DMS114 treated with DMSO at 0.1 percent for 48 hours (cell line): ENCODE data around the gene MYH6.
"Not testable (repeated sequence)": the region's sequence is repeated elsewhere in the genome, so short reads cannot be mapped to it uniquely, and the experiment has no call there.

ENCODE experiments used
- DNase-seq: peaks from one replicate; lab custom pipeline; 2025; ENCODE audit not compliant: unreplicated experiment; lab: John Stamatoyannopoulos, UW

MYH6 gene

GRCh38 chr14:23407516-23408306, at the start of gene MYH6:
Gene MYH6 (minus strand): TSS chr14:23408273. CDS start chr14:23407223, 1,050 bp downstream.
- no peak for DNase-seq

- DNase-seq: not testable (repeated sequence)
These were observed 49.0 kb upstream of the MYH6 start for GRCh38 chr14:23456883-23457586.

GRCh38 chr14:23454445-23454856, 46.4 kb upstream of the MYH6 start:
- DNase-seq: no peak

GRCh38 chr14:23452237-23452636, 44.2 kb upstream of the MYH6 start:
- no peak for DNase-seq

GRCh38 chr14:23450379-23450778, 42.3 kb upstream of the MYH6 start:
- DNase-seq: no peak

- no peak for DNase-seq
These were observed 41.2 kb upstream of the MYH6 start for GRCh38 chr14:23449314-23449713.

- DNase-seq: no peak
These were observed 39.6 kb upstream of the MYH6 start for GRCh38 chr14:23447361-23448350.

- DNase-seq: no peak
These were observed 38.3 kb upstream of the MYH6 start for GRCh38 chr14:23446291-23446851.

- no peak for DNase-seq
These were observed 37.7 kb upstream of the MYH6 start for GRCh38 chr14:23445773-23446172.

GRCh38 chr14:23444314-23444713, 36.2 kb upstream of the MYH6 start:
- no peak for DNase-seq

- DNase-seq: no peak
These were observed 35.8 kb upstream of the MYH6 start for GRCh38 chr14:23443881-23444280.

GRCh38 chr14:23443411-23443812, 35.3 kb upstream of the MYH6 start:
- no peak for DNase-seq

- DNase-seq: no peak
These were observed 34.8 kb upstream of the MYH6 start for GRCh38 chr14:23442721-23443356.

GRCh38 chr14:23441076-23441475, 33.0 kb upstream of the MYH6 start:
- DNase-seq: no peak

- DNase-seq: no peak
These were observed 31.2 kb upstream of the MYH6 start for GRCh38 chr14:23439107-23439835.

GRCh38 chr14:23438101-23438971, 30.3 kb upstream of the MYH6 start:
- DNase-seq: no peak

GRCh38 chr14:23437133-23438100, 29.3 kb upstream of the MYH6 start:
- no peak for DNase-seq
